Measurements from ENCODE around the gene SFXN3.

DNA sequence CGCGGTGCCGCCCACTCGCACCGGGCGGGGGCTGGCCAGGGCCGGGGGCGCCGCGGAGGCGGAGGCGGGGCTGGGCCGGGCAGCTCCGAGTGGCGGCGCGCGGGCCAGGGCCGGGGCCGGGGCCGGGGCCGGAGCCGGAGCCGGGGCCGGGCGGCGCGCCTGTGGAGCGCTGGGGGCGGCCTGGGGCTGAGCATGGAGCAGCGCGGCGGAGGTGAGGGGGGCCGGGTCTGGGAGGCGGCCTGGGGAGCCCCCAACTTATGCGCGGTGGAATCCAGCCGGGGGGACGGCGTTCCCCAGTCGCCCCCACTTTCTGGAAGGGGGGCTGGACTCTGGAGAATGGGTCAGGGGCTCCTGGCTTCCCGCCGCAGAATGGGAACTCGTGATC, 31.3 kb upstream of the SFXN3 start, which contains the start of gene LZTS2:
- no peak for TF ChIP-seq NRF1 (IDR thresholded peaks at IDR 0.05; ENCODE audit: low read depth, low read length)
- no peak for TF ChIP-seq CEBPB (IDR thresholded peaks at IDR 0.05; ENCODE audit: low read depth, low read length)

Data from H1 (cell line).